Breast epithelium (tissue), 4 donors: ENCODE results near the gene EPHA8. TPM values are rescaled to one million over a fixed set of nuclear protein-coding genes. Genes with fewer than 3 reads are reported as not detected.

Experiments
- DNase-seq, 2 donors: peaks; one replicate each; pipeline ENCODE4 v3.0.0-alpha.2; 2019; ENCODE audit warnings: low spot score in 2 of 2
- H3K27ac ChIP-seq, 2 donors: fragments of 200-600 bp; sonication (generic) in 1 of 2; one replicate each; pipeline ENCODE4 v1.5.1; 2016 to 2019; ENCODE audit warnings: mild to moderate bottlenecking in 1 of 2
- H3K27me3 ChIP-seq, 2 donors: fragments of 200-600 bp; sonication (generic) in 1 of 2; one replicate each; pipeline versions ENCODE4 v1.5.1 to v1.6.0; 2017 to 2019; ENCODE audit warnings: control low read depth in 1 of 2, mild to moderate bottlenecking in 1 of 2
- H3K36me3 ChIP-seq: fragments of 200-600 bp; one replicate; pipeline ENCODE4 v1.5.1; 2019
- H3K4me1 ChIP-seq, 2 donors: fragments of 200-600 bp; sonication (generic); one replicate each; pipeline ENCODE4 v1.5.1; 2016 to 2019; ENCODE audit warnings: control low read depth in 1 of 2
- H3K4me3 ChIP-seq, 3 donors: fragments of 200-600 bp; sonication (generic); 1 replicate in 2 of 3; 2 replicates in 1 of 3; pipeline ENCODE4 v1.5.1; 2016 to 2019; ENCODE audit warnings: mild to moderate bottlenecking in 3 of 3, moderate library complexity in 2 of 3
- H3K9me3 ChIP-seq, 2 donors: fragments of 200-600 bp; sonication (generic) in 1 of 2; one replicate each; pipeline ENCODE4 v1.5.1; 2016 to 2019; ENCODE audit warnings: control low read depth in 1 of 2
- CTCF ChIP-seq, 3 donors: fragments of 450-650 bp; IDR thresholded peaks; one replicate each; pipeline ENCODE4 v1.5.1; 2016 to 2017; ENCODE audit warnings: antibody characterized with exemption in 3 of 3, mild to moderate bottlenecking in 3 of 3, moderate library complexity in 3 of 3
- POLR2A ChIP-seq: fragments of 450-650 bp; IDR thresholded peaks from one replicate; pipeline ENCODE4 v1.6.1; 2016; ENCODE audit warnings: antibody characterized with exemption, mild to moderate bottlenecking, moderate library complexity
- POLR2AphosphoS5 ChIP-seq, 3 donors: sonication (generic); formaldehyde crosslinking; IDR thresholded peaks; one replicate each; pipeline ENCODE4 v1.6.1; 2017; ENCODE audit warnings: antibody characterized with exemption in 3 of 3
- intact Hi-C: fragments of 100-400 bp; cut with DNase I; formaldehyde crosslinking; loops from one replicate; pipeline ENCODE4 v1.15.1; 2023; ENCODE audit warnings: low total_unique reads
- total RNA-seq, 3 donors: library from RNA; depleted of rRNA; stranded (reverse); fragments of >200 nt; gene quantifications; one replicate each; pipeline ENCODE4 v1.1.0, GENCODE V29; 2016

Gene EPHA8
- total RNA-seq, 3 donors from 2014 or later = not detected

- Histone ChIP-seq H3K9me3 (no peaks in the 10 kb centered on the region), H3K4me3 (no peak overlapping the region), H3K27ac (no peak overlapping the region), H3K27me3 (peaks cover 0 to 52% of the 10 kb centered on the region in 2 donors), H3K4me1 (no peaks in the 10 kb centered on the region), H3K36me3 (no peaks in the 10 kb centered on the region)
- DNase-seq = no peak
- intact Hi-C loops = no loop called here
- TF ChIP-seq CTCF (IDR thresholded peaks at IDR 0.05) (no peak), POLR2AphosphoS5 (IDR thresholded peaks at IDR 0.05) (no peak), POLR2A (no peak)
Measured at GRCh38 chr1:22591576-22591975, 28.3 kb downstream of the EPHA8 start.

- no peak for DNase-seq
- no peaks in the 10 kb centered on the region for H3K36me3 ChIP-seq
- no peaks in the 10 kb centered on the region for H3K4me1 ChIP-seq
- intact Hi-C loops = no loop called here
- H3K9me3 ChIP-seq = no peaks in the 10 kb centered on the region
- H3K27ac ChIP-seq = no peak overlapping the region
- no peak overlapping the region for H3K4me3 ChIP-seq
- no peak for TF ChIP-seq POLR2AphosphoS5 (IDR thresholded peaks at IDR 0.05)
- no peak for TF ChIP-seq CTCF (IDR thresholded peaks at IDR 0.05)
- TF ChIP-seq POLR2A = no peak
- peaks cover 0 to 49% of the 10 kb centered on the region in 2 donors for H3K27me3 ChIP-seq
Measured at GRCh38 chr1:22592051-22592450, 28.8 kb downstream of the EPHA8 start.

GRCh38 chr1:22592919-22593790 lies 29.9 kb downstream of the EPHA8 start:
- H3K27me3 ChIP-seq = peaks cover 0 to 47% of the 10 kb centered on the region in 2 donors
- intact Hi-C loops = no loop called here
- TF ChIP-seq POLR2A (no peak), CTCF (IDR thresholded peaks at IDR 0.05) (no peak), POLR2AphosphoS5 (IDR thresholded peaks at IDR 0.05) (no peak)
- H3K4me1 ChIP-seq = no peaks in the 10 kb centered on the region
- DNase-seq = no peak
- no peaks in the 10 kb centered on the region for H3K36me3 ChIP-seq
- no peaks in the 10 kb centered on the region for H3K9me3 ChIP-seq
- no peak overlapping the region for H3K27ac ChIP-seq
- no peak overlapping the region for H3K4me3 ChIP-seq

GRCh38 chr1:22594396-22594795 lies 31.1 kb downstream of the EPHA8 start:
- DNase-seq = no peak
- no peaks in the 10 kb centered on the region for H3K36me3 ChIP-seq
- no peaks in the 10 kb centered on the region for H3K9me3 ChIP-seq
- H3K27me3 ChIP-seq = peaks cover 0 to 52% of the 10 kb centered on the region in 2 donors
- no peak overlapping the region for H3K27ac ChIP-seq
- intact Hi-C loops = no loop called here
- no peaks in the 10 kb centered on the region for H3K4me1 ChIP-seq
- H3K4me3 ChIP-seq = no peak overlapping the region
- TF ChIP-seq POLR2AphosphoS5 (IDR thresholded peaks at IDR 0.05) (no peak), POLR2A (no peak), CTCF (IDR thresholded peaks at IDR 0.05) (no peak)

- Histone ChIP-seq H3K36me3 (no peaks in the 10 kb centered on the region), H3K4me3 (no peak overlapping the region), H3K27ac (no peak overlapping the region), H3K4me1 (no peaks in the 10 kb centered on the region), H3K27me3 (peaks cover 0 to 49% of the 10 kb centered on the region in 2 donors), H3K9me3 (no peaks in the 10 kb centered on the region)
- intact Hi-C loops = no loop called here
- DNase-seq = no peak
- TF ChIP-seq POLR2AphosphoS5 (IDR thresholded peaks at IDR 0.05) (no peak), POLR2A (no peak), CTCF (IDR thresholded peaks at IDR 0.05) (no peak)
Measured at GRCh38 chr1:22595108-22595507, 31.8 kb downstream of the EPHA8 start.
